ENCODE measurements around the gene BHLHE23. TPM values are rescaled to one million over a fixed set of nuclear protein-coding genes. Genes with fewer than 3 reads are reported as not detected.

The BHLHE23 gene
- total and polyA plus RNA-seq, 4 donors: not detected

- no peak overlapping the region for H3K4me3 ChIP-seq
- no peak for ATAC-seq (ENCODE audit: insufficient read depth, low FRiP score)
- no peak for TF ChIP-seq CTCF (IDR thresholded peaks at IDR 0.05; ENCODE audit: control extremely low read depth, extremely low read depth)
- no peak overlapping the region for H3K27ac ChIP-seq (ENCODE audit: low read depth in 1 of 2, low read length in 1 of 2)
- no peak overlapping the region for H3K9ac ChIP-seq (ENCODE audit: insufficient read depth in 1 of 2, low read length in 2 of 2)
- no peaks in the 10 kb centered on the region for H3K9me3 ChIP-seq (ENCODE audit: control insufficient read depth in 4 of 4, insufficient read depth in 3 of 4, low read length in 3 of 4)
- DNase-seq: no peak
- H3K4me1 ChIP-seq (ENCODE audit: control insufficient read depth in 5 of 5, insufficient read depth in 5 of 5, low read length in 5 of 5): peaks cover 0 to 7% (median 4%) of the 10 kb centered on the region in 5 donors
- 52 to 58% methylated on average over 41 to 43 of the region's 43 CpGs for WGBS, 2 donors
- H3K27me3 ChIP-seq (ENCODE audit: control insufficient read depth in 3 of 3, insufficient read depth in 3 of 3, low read length in 2 of 3): no peaks in the 10 kb centered on the region
- H3K36me3 ChIP-seq (ENCODE audit: control insufficient read depth in 4 of 4, insufficient read depth in 4 of 4, low read length in 4 of 4): peaks cover 0 to 6% (median 0%) of the 10 kb centered on the region in 4 donors
Observed at GRCh38 chr20:62959101-62959971, 47.4 kb downstream of the BHLHE23 start.

GRCh38 chr20:62958388-62959100 is 48.2 kb downstream of the BHLHE23 start:
- TF ChIP-seq CTCF (IDR thresholded peaks at IDR 0.05; ENCODE audit: control extremely low read depth, extremely low read depth): no peak
- Histone ChIP-seq H3K9ac (ENCODE audit: insufficient read depth in 1 of 2, low read length in 2 of 2) (no peak overlapping the region), H3K36me3 (ENCODE audit: control insufficient read depth in 4 of 4, insufficient read depth in 4 of 4, low read length in 4 of 4) (peaks cover 0 to 2% (median 0%) of the 10 kb centered on the region in 4 donors), H3K4me3 (no peak overlapping the region), H3K9me3 (ENCODE audit: control insufficient read depth in 4 of 4, insufficient read depth in 3 of 4, low read length in 3 of 4) (no peaks in the 10 kb centered on the region), H3K27ac (ENCODE audit: low read depth in 1 of 2, low read length in 1 of 2) (no peak overlapping the region), H3K27me3 (ENCODE audit: control insufficient read depth in 3 of 3, insufficient read depth in 3 of 3, low read length in 2 of 3) (no peaks in the 10 kb centered on the region), H3K4me1 (ENCODE audit: control insufficient read depth in 5 of 5, insufficient read depth in 5 of 5, low read length in 5 of 5) (peaks cover 0 to 14% (median 7%) of the 10 kb centered on the region in 5 donors)
- ATAC-seq (ENCODE audit: insufficient read depth, low FRiP score) (no peak), DNase-seq (no peak)
- 75 to 83% methylated on average over 10 of the region's 10 CpGs for WGBS, 2 donors

GRCh38 chr20:62957136-62958117 is 49.3 kb downstream of the BHLHE23 start:
- Histone ChIP-seq H3K4me1 (ENCODE audit: control insufficient read depth in 5 of 5, insufficient read depth in 5 of 5, low read length in 5 of 5) (peaks cover 0 to 22% (median 16%) of the 10 kb centered on the region in 5 donors), H3K9ac (ENCODE audit: insufficient read depth in 1 of 2, low read length in 2 of 2) (no peak overlapping the region), H3K4me3 (no peak overlapping the region), H3K9me3 (ENCODE audit: control insufficient read depth in 4 of 4, insufficient read depth in 3 of 4, low read length in 3 of 4) (no peaks in the 10 kb centered on the region), H3K27me3 (ENCODE audit: control insufficient read depth in 3 of 3, insufficient read depth in 3 of 3, low read length in 2 of 3) (no peaks in the 10 kb centered on the region), H3K27ac (ENCODE audit: low read depth in 1 of 2, low read length in 1 of 2) (no peak overlapping the region), H3K36me3 (ENCODE audit: control insufficient read depth in 4 of 4, insufficient read depth in 4 of 4, low read length in 4 of 4) (peaks cover 0 to 2% (median 0%) of the 10 kb centered on the region in 4 donors)
- no peak for TF ChIP-seq CTCF (IDR thresholded peaks at IDR 0.05; ENCODE audit: control extremely low read depth, extremely low read depth)
- 94 to 95% methylated on average over 36 of the region's 36 CpGs for WGBS, 2 donors
- no peak for ATAC-seq (ENCODE audit: insufficient read depth, low FRiP score)
- no peak for DNase-seq
